NCI-H1436 (cell line): ENCODE measurements around the gene PARD6G.
A peak's percentile ranks its signal among the peaks of the same experiment; 100 is the strongest.
"Not testable (repeated sequence)": the region's sequence is repeated elsewhere in the genome, so short reads cannot be mapped to it uniquely, and the experiment has no call there.

Experiments
- DNase-seq: peaks from one replicate; lab custom pipeline; 2025; lab: John Stamatoyannopoulos, UW

PARD6G gene, protein sequence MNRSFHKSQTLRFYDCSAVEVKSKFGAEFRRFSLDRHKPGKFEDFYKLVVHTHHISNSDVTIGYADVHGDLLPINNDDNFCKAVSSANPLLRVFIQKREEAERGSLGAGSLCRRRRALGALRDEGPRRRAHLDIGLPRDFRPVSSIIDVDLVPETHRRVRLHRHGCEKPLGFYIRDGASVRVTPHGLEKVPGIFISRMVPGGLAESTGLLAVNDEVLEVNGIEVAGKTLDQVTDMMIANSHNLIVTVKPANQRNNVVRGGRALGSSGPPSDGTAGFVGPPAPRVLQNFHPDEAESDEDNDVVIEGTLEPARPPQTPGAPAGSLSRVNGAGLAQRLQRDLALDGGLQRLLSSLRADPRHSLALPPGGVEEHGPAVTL

DNA sequence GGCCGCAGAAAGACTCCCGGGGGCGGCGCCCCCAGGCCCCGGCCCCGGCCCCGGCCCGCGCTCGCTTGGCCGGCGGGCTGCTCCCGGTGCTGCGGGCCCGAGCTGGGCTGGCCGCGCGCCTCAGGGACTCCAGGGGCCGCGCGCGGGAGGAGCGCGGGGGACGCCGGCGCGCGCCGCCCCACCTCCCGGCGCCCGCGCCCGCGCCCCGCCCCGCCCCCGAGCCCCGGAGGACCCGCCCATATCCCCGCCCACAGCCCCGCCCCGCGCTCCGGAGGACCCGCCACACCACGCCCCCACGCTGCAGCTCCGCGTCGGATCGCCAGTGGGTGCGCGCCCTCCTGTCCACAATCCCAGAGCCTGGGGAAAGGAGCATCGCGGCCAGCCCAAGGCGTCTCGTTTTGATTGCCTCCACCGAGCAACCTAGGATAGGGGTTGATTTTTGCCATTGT lies at the start of gene PARD6G:
PARD6G (minus strand) TSS at position 122 of the 449 bp plus-strand sequence. CDS start 166 bp downstream, outside the sequence.
- DNase-seq, result peak; percentile 76

DNA sequence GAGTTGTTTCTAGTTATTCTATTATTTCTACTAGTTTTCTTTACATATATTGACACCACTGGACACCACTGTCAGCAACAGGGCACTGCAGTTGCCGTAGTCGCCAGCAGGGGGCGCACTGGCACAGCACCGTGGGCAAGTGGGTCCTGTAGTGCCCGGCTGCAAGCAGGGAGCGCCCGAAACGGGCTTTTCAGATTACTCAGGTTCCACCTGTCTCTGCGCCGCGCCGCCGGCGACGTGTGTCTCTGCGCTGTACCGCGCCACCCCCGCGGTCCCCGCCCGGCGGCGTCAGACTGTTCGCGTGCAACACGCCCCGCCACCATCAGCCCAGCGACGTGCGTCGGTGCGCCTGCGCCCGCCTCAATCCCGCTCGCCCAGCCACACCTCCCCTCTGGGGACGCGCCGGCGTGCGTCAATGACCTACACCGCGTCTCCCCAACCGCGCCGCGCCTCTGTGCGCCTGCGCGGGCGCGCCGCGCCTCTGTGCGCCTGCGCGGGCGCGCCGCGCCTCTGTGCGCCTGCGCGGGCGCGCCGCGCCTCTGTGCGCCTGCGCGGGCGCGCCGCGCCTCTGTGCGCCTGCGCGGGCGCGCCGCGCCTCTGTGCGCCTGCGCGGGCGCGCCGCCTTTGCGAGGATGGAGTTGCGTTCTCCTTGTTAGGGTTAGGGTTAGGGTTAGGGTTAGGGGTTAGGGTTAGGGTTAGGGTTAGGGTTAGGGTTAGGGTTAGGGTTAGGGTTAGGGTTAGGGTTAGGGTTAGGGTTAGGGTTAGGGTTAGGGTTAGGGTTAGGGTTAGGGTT lies 15.1 kb upstream of the PARD6G start:
- DNase-seq, result not testable (repeated sequence)

DNA sequence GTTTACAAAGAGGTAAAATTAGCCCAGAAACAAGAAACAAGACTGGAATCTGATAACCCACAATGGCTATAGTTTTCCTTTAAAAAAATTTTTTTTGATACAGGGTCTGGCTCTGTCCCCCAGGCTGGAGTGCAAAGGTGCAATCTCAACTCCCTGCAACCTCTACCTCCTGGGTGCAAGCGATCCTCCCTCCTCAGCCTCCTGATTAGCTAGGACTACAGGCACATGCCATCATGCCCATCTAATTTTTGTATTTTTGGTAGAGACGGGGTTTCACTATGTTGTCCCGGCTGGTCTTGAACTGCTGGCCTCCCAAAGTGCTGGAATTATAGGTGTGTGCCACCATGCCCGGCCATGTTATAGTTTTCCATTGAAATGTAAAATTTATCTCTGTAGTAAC lies 12.3 kb upstream of the PARD6G start:
- no peak for DNase-seq

DNA sequence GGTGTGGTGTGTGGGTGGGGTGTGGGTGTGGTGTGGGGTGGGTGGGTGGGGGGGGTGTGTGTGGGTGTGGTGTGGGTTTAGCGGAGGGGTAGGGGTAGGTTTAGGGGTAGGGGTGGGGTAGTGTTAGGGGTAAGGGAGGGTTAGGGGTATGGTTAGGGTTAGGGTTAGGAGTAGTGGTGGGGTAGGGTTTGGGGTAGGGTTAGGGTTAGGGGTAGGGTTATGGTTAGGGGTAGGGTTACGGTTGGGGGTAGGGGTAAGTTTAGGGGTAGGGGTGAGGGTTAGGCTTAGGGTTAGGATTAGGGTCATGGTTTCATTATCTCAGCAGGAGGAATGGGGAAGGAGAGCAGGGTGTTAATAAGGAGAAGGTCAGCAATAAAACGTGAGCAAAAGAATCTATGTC lies 11.3 kb upstream of the PARD6G start:
- DNase-seq, result no peak

DNA sequence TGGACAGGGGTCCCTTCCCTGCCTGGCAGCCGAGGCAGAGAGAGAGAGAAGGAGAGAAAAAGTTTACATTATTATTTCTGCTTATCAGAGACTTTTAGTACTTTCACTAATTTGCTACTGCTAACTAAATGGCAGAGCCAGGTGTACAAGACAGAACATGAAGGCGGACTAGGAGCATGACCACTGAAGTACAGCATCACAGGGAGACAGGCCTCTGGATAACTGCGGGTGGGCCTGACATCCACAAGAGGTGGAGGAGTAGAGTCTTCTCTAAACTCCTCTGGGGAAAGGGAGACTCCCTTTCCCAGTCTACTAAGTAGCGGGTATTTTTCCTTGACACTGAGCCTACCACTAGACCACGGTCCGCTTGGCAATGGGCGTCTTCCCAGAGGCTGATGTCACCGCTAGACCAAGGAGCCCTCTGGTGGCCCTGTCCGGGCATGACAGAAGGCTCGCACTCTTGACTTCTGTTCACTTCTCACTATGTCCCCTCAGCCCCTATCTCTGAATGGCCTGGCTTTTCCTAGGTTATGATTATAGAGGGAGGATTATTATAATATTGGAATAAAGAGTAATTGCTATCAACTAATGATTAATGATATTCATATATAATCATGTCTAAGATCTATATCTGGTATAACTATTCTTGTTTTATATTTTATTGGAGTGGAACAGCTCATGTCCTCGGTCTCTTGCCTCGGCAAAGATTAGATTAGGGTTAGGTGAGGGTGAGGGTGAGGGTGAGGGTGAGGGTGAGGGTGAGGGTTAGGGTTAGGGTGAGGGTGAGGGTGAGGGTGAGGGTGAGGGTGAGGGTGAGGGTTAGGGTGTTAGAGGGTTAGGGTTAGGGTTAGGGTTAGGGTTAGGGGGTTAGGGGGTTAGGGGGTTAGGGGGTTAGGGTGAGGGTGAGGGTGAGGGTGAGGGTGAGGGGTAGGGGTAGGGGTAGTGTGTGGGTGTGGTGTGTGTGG lies 10.5 kb upstream of the PARD6G start:
- DNase-seq, result not testable (repeated sequence)

DNA sequence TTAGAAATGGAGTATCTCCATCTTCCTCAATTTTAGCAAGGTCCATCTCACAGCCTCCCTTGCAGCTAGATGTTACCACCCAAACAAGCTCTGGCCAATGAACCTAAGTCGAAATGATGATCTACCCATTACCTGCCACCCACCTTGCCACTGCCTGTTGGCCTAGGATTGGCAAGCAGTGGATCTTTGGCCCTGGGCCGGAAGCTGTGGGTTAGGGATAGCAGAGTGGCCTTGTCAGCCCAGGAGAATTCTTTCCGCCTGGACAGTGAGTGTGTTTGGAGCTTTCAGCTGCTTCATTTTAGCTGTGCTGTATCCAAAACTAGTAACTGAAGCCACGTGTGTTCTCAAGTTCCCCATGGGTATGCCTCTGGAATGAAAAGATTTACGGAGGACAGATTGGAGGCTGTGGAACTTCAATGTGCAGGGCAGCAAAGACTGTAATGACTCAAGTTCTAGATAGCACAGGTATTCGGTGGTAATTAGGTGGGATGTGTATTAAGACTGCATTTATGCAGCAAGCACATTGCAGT lies 7.7 kb upstream of the PARD6G start:
- no peak for DNase-seq

DNA sequence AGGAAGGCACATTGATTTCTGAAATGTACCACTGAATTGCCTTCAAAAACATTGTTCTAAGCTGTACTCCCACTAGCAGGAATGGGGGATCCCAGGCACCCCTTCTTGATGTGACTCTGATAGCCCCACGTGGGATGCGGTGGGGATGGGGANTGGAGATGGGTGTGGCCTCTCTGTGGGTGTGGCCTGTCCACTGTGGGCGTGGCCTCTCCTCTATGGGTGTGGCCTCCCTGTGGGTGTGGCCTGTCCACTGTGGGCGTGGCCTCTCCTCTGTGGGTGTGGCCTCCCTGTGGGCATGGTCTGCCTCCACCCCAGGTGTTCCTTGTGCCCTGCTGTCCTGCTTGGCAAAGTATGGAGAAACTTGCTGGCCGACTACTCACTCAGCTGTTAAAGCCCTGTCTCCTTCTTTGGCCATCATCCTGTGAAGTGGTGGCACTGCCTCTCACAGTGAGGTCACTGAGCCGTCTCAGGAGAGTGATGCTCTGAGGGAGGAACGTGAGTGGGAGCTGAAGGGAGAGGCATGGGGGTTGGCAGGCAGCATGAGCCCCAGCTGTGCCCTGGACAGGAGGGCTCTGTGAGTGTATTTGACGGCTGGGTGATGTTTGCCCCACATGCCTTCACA lies 6.7 kb upstream of the PARD6G start:
- DNase-seq, result no peak

DNA sequence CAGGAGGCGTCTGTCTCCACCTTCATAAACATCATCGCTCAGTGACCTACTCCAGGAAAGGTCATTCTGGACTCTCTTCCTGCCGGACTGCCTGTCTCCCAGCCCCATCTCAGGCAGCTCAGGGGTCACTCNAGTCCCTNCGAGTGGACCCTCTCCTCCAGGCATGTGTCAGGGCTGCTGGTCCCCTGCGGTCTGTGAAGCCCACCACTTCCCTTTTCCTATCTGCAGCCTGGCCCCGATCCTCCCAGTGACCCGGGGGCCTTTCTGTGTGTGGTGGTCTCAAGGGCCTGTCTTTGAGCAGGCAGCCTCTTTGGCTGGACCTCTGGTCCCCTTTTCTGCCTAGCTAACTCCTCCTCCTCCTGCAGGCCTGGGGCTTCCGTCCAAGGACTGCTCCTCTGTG lies 5.9 kb upstream of the PARD6G start:
- no peak for DNase-seq

DNA sequence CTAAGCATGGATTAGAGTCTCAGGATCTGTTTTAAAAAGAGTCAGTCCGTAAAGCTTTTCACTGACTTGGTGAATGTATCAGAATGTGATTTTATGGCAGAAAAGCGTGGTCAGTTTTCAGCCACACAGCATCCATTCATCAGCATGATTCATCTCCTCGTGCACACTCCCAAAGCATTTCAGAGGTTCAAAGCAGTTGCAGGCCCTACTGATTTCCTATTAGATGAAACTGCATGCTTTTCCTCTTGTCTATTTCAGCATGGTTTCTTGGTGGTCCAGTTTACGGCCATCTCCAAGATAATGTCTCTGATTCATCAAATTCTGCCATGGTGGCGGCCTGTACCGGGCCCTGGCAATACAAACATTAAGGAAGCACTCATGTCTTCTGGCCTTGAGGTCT lies 4.8 kb upstream of the PARD6G start:
- DNase-seq, result no peak

DNA sequence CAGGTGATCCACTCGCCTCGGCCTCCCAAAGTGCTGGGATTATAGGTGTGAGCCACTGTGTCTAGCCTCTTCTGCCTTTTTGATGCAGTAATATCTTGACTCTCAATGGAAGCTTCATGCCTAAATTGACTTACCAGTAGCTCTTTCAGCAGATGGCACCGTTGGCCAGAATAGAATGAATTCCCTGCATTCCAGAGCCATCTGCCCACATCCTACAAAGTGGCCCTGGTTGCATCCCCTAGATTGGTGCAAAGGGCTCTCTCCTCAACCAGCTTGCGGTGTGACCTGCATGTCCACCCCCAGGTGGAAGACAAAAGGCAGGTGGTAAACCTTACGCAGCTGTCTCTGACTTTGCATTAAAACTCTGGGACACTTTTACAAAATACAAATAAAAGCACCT lies 4.4 kb upstream of the PARD6G start:
- no peak for DNase-seq

DNA sequence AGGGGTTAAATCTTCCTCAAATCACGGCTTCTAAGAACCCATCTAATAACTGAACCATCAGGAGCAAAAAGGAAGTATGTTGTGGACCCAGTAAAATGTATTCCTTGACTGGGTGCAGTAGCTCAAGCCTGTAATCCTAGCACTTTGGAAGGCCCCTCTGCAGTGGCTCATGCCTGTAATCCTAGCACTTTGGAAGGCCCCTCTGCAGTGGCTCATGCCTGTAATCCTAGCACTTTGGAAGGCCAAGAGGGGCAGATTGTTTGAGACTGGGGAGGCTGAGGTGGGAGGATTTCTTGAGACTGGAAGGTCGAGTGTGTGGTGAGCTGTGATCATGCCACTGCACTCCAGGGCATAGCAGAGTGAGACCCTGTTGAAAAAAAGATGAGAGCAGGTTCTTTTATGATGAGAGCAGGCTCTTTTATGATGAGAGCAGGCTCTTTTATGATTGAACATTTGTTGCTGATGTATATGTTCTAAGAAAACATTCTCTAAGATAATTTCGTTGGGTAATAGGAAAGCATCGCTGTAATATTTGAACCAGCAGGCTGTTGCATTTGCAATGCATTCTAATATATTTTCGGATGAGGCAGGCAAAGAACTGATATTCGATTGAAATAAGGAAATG lies 3.5 kb upstream of the PARD6G start:
- DNase-seq, result no peak

DNA sequence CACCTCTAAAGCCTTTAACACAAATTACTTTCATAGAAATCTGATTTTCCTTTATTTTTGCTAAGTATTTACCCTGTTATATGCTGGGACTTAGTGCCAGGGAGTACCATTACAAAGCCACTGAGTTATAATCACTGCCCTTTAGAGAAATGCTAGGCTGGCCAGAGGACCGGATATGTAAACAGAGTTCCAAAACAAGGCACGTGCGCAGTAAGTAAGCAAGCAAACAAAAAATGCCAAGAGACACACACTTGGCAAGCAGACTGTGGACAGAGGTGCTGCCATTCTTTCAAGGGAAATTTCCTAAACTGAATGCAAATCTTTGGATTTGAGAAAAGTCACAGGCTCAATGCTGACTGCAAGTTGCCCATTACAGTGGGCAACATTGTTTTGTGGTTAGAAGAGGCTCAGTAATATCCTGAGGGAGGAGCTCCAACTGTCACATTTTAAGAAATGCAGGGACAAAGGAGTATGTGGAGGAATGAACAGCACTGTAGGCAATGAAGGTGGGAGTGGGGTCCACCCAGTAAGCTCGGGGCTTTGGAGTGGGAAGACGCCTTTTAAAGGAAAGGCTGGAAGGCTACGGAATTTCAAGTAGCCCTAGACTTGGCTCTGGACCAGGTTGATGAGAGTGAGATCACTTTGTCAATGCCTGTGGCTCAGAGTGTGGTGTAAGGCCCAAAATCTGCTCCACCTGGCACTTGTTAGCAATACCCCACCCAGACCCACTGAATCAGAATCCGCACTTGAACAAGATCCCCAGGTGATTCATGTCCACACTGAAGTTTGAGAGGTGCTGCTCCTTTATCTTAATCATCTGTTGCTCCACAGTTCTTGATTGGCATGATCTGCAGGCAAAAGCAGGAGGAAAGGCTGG lies 2.1 kb upstream of the PARD6G start:
- no peak for DNase-seq

DNA sequence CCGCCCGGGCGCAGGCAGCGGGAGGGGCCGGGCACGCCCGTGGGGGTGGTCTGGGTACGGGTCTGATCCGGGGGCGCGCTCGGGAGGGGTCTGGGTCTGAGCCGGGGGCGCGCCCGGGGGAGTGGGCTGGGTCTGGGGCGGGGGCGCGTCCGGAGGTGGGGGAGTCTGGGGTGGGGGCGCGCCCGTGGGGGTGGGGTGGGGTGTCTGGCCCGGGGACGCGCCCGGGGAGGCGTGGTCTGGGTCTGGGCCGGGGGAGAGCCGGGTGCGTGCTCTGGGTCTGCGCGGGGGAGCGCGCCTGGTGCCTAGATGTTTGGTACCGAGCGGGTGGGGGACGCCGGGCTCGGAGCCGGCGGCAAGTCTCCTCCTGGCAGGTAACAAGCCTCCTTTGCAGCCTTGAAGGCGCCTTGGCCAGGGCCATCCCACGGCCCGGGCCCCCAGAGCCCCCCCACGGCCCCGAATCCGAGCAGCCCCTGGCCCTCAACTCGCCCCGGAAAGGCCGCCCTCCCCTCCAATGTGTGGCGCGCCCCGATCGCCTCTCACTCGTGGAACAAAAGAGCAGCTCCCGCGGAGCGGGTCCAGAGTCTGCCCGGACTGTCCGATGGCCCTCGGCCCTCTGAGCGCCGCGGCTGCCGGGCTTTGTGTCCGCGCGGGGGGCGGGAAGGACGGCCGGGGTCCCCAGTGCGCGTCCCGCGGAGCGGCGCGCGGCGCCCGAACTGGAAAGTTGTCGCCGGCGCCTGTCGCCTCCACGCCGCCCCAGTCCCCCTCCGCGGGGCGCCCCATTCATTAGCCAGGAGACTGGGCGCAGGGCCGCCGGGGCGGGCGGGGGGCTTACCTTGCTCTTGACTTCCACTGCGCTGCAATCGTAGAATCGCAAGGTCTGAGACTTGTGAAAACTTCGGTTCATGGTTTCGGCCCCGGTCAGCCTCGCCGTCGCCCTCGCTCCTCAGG lies 595 bp downstream of the PARD6G start:
- DNase-seq, result peak; percentile 70

DNA sequence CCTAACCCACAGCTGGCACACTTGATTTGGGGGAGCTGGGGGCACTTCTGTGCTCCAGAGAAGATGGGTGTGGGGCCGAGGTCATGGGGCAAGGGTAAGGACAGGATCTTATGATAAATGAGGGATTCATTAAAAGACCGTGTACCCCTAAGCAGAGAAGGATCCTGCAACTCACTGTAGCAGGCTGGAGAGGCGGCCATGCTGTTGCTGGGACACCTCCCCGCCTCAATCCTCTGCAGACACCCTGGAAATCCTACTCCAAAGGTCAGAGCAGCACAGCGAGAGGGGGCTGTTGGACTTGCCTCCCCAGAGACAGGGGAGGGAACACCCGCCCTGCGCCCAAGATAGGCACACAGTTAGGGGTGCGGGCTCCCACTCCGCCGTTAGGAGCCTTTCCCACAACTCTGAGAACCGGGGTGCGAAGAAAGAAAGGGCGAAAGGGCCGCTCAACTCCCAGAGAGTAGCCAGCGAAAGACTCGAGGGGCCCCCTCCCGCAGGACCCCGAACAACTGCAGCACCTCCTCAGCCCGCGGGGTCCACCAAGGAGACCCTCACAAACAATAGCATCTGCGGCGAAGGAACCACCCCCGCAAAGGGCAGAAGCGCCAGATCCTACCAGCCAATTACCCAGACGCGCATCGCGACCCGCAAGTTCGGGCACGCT lies 1.4 kb downstream of the PARD6G start:
- no peak for DNase-seq

DNA sequence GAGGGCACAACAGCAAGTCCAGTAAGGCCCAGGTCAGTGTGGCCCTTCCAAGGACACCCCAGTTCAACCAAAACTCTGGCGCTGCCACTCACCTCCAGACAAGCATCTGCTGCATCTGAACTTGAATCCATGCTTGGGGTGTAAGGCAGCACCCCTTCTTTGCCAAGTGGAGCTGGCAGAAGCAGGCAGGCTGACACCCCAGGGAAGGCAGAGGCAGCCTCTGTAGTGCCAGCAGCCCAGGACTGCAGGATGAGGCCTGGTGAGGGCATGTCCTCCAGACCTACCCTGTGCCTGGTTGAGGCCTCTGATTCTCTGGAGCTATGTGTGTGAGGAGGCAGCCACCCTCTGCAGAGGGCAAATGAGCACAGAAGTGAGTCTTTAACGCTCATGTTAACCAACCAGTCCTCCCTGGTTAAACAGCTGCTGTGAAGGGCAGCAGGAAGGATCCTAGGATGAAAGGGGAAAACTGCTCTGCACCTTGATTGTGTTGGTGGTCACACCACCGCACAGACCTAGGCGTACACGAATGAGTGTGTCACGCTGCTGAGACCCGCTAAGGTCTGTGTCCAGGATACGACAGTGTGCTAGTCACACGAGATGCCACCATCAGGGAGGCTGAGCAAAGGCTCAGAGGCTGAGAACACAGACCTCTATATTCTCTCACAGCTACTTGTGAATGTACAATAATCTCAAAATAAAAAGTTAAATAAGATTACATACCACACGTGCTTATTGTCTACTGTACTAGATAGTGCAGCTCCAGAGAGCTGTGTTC lies 2.2 kb downstream of the PARD6G start:
- DNase-seq, result no peak

DNA sequence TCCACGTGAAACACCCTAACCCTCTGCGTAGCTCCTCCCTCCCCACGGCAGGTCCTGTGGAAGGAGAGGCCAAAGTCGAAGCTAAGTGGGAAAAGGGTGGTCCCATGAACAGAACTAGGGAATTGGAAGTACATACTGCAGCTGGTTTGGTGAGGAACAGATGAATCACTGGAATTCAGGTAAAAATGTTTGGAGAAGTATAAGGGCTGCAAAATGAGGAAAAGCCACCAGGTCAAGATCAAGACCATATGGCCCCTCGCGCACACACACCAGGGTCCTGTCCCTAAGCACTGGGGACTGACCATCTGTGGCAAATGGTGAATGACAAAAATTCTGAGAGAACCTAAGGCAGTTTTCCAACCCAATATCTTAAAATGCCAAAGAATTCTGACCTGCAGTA lies 3.1 kb downstream of the PARD6G start:
- DNase-seq, result no peak

DNA sequence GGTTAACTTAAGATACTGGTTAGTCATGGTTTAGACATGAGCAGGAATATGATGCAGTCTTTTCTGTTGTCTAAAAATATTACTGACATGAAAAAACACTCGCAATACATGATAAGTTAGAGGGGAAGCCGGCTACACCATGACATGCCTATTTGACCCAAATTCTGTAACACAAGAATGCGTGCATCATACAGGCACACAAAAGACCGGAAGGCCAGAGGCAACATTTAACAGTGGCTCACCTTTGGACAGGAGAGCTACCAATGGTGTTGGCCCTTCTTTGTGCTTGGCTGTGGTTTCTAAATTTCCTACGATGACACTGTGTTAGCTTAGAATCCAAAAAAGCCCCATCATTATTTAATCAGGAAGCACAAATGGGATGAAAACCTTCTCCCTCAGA lies 4.1 kb downstream of the PARD6G start:
- DNase-seq, result no peak
